ENCODE data around the gene BEST2. TPM values are rescaled to one million over a fixed set of nuclear protein-coding genes. Genes with fewer than 3 reads are reported as not detected.
A peak's percentile ranks its signal among the peaks of the same experiment; 100 is the strongest.

The BEST2 gene
- total RNA-seq, 1 experiment from 2014 or later: 0.70 TPM

- ChIA-PET CTCF (interaction anchor here (0.6 to 2.3 kb wide), 9 partner anchors 8 to 110 kb away, joined by 3 to 8 read pairs (median 5); partner anchors contain the start of gene TNPO2), POLR2A (interaction anchor here (0.6 to 8.5 kb wide), 24 partner anchors 9 to 268 kb away, joined by 3 to 235 read pairs (median 4); partner anchors contain the start of genes BEST2, FBXW9, JUNB and TNPO2)
- DNase-seq (ENCODE audit: unreplicated experiment): peak; percentile 100
- TF ChIP-seq, protein P1, sequence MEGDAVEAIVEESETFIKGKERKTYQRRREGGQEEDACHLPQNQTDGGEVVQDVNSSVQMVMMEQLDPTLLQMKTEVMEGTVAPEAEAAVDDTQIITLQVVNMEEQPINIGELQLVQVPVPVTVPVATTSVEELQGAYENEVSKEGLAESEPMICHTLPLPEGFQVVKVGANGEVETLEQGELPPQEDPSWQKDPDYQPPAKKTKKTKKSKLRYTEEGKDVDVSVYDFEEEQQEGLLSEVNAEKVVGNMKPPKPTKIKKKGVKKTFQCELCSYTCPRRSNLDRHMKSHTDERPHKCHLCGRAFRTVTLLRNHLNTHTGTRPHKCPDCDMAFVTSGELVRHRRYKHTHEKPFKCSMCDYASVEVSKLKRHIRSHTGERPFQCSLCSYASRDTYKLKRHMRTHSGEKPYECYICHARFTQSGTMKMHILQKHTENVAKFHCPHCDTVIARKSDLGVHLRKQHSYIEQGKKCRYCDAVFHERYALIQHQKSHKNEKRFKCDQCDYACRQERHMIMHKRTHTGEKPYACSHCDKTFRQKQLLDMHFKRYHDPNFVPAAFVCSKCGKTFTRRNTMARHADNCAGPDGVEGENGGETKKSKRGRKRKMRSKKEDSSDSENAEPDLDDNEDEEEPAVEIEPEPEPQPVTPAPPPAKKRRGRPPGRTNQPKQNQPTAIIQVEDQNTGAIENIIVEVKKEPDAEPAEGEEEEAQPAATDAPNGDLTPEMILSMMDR (IDR thresholded peaks at IDR 0.05; ENCODE audit: unreplicated experiment): no peak
- peak within 1 kb of the TSS; percentile 99 for H3K4me3 Mint-ChIP-seq (ENCODE audit: unreplicated experiment)
- H3K27ac Mint-ChIP-seq (ENCODE audit: low read depth, unreplicated experiment): peak within 1 kb of the TSS; percentile 100
- no peaks in the 10 kb centered on the region for H3K27me3 Mint-ChIP-seq (ENCODE audit: insufficient read depth, unreplicated experiment)
- H3K9me3 Mint-ChIP-seq (ENCODE audit: unreplicated experiment): no peaks in the 10 kb centered on the region
- TSS peak; percentile 73 for BruUV-seq (replicated peaks)
- peaks cover 22% of the 10 kb centered on the region for H3K4me1 Mint-ChIP-seq (ENCODE audit: insufficient read depth, unreplicated experiment)
- intact Hi-C loops (cut with micrococcal nuclease): no loop called here
- H3K36me3 Mint-ChIP-seq (ENCODE audit: insufficient read depth, unreplicated experiment): peaks cover 48% of the 10 kb centered on the region
Observed at GRCh38 chr19:12736995-12737834, 14.4 kb upstream of the BEST2 start, which contains the start of gene GET3. Gene GET3 (plus strand): TSS chr19:12737497. CDS start chr19:12737506, 9 bp downstream.

GRCh38 chr19:12737835-12738351 lies 13.7 kb upstream of the BEST2 start:
- Mint-ChIP-seq H3K9me3 (ENCODE audit: unreplicated experiment) (no peaks in the 10 kb centered on the region), H3K27ac (ENCODE audit: low read depth, unreplicated experiment) (peak overlapping the region; percentile 100), H3K27me3 (ENCODE audit: insufficient read depth, unreplicated experiment) (no peaks in the 10 kb centered on the region), H3K36me3 (ENCODE audit: insufficient read depth, unreplicated experiment) (peaks cover 48% of the 10 kb centered on the region), H3K4me1 (ENCODE audit: insufficient read depth, unreplicated experiment) (peaks cover 18% of the 10 kb centered on the region), H3K4me3 (ENCODE audit: unreplicated experiment) (peak overlapping the region; percentile 99)
- TF ChIP-seq, protein P1 (IDR thresholded peaks at IDR 0.05; ENCODE audit: unreplicated experiment): no peak
- DNase-seq (ENCODE audit: unreplicated experiment): no peak
- ChIA-PET POLR2A (interaction anchor here (0.6 to 8.5 kb wide), 16 partner anchors 9 to 408 kb away, joined by 3 to 235 read pairs (median 4); partner anchors contain the start of genes BEST2, FBXW9, JUNB and TNPO2), CTCF (interaction anchor here (0.6 to 2.3 kb wide), 5 partner anchors 10 to 107 kb away, joined by 3 to 8 read pairs (median 5); no protein-coding TSS in a partner anchor)
- no TSS peak for BruUV-seq (replicated peaks)
- intact Hi-C loops (cut with micrococcal nuclease): no loop called here

DNA sequence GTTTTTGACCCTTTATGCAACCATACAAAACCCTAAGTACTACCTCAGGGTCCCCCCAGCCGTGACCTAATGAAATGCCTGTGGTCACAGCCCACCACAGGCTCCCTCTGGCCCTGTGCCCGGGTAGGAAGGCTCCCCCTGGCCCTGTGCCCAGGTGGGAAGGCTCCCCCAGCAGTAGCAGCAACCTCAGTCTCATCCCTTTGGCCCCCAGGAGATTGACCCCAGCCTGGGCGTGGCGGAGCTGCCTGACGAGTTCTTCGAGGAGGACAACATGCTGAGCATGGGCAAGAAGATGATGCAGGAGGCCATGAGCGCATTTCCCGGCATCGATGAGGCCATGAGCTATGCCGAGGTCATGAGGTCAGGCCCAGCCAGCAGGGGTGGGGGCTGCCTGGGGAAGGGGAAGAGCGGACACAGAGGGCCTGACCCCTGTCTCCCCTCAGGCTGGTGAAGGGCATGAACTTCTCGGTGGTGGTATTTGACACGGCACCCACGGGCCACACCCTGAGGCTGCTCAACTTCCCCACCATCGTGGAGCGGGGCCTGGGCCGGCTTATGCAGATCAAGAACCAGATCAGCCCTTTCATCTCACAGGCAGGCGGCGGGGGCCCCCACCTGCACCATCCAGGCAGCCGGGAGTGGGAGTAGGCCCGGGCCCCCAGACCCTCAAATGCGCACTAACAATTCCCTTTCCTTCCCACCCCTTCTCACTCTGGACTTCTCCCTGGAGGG lies 6.3 kb upstream of the BEST2 start:
- POLR2A ChIA-PET: interaction anchor here (0.8 kb wide), 1 partner anchor 8 kb away, joined by 3 read pairs; the partner anchor contains the start of gene GET3
- no peak for DNase-seq (ENCODE audit: unreplicated experiment)
- H3K36me3 Mint-ChIP-seq (ENCODE audit: insufficient read depth, unreplicated experiment): peaks cover 75% of the 10 kb centered on the region
- no peak overlapping the region for H3K27ac Mint-ChIP-seq (ENCODE audit: low read depth, unreplicated experiment)
- no peaks in the 10 kb centered on the region for H3K27me3 Mint-ChIP-seq (ENCODE audit: insufficient read depth, unreplicated experiment)
- CTCF ChIA-PET: interaction anchor here (0.6 to 7.1 kb wide), 3 partner anchors 9 to 21 kb away, joined by 3 to 75 read pairs (median 3); partner anchors contain the start of gene GET3
- intact Hi-C loops (cut with micrococcal nuclease): no loop called here
- BruUV-seq (replicated peaks): no TSS peak
- peaks cover 13% of the 10 kb centered on the region for H3K4me1 Mint-ChIP-seq (ENCODE audit: insufficient read depth, unreplicated experiment)
- H3K9me3 Mint-ChIP-seq (ENCODE audit: unreplicated experiment): no peaks in the 10 kb centered on the region
- TF ChIP-seq, protein P1 (IDR thresholded peaks at IDR 0.05; ENCODE audit: unreplicated experiment): no peak
- H3K4me3 Mint-ChIP-seq (ENCODE audit: unreplicated experiment): no peak overlapping the region
